ENCODE results near the gene MTFR1L.

GRCh38 chr1:25772692-25773245, 47.0 kb upstream of the MTFR1L start:
- no peak for TF ChIP-seq CTCF (IDR thresholded peaks at IDR 0.05)
- no peak for TF ChIP-seq POLR2AphosphoS5 (IDR thresholded peaks at IDR 0.05; ENCODE audit: insufficient read depth in 1 of 2, low read depth in 1 of 2)

Data from vagina (tissue), 2 donors.